ENCODE results near the gene ABHD12B. TPM values are rescaled to one million over a fixed set of nuclear protein-coding genes. Genes with fewer than 3 reads are reported as not detected.

The ABHD12B gene
- total RNA-seq, 2 donors from 2014 or later, result not detected

DNA sequence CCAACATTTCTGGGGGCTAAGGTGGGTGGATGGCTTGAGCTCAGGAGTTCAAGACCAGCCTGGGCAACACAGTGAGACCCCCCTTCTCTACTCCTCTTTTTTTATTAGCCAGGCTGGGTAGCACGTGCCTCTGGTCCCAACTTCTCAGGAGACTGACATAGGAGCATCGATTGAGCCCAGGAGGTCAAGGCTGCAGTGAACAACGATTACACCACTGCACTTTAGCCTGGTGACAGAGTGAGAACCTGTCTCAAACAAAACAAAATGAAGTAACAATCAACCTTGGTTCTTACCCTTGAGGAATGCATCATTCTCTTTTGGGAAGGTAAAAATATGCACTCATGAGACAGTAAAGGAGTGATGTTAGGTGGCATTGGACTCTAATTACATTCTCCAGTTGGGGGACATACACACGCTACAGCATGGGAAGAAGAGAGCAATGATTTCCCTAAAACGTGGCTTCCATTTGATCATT, 37.0 kb upstream of the ABHD12B start:
- no peaks in the 10 kb centered on the region for H3K36me3 ChIP-seq
- no peak overlapping the region for H3K4me3 ChIP-seq
- no peak for TF ChIP-seq CTCF (IDR thresholded peaks at IDR 0.05)
- no peak for TF ChIP-seq POLR2A (IDR thresholded peaks at IDR 0.05)
- TF ChIP-seq POLR2AphosphoS5 (IDR thresholded peaks at IDR 0.05), result no peak
- 87% methylated on average over 5 of the region's 5 CpGs for WGBS
- H3K9me3 ChIP-seq, result no peaks in the 10 kb centered on the region
- H3K4me1 ChIP-seq (replicated peaks), result no peaks in the 10 kb centered on the region
- no peak overlapping the region for H3K27ac ChIP-seq
- intact Hi-C loops (cut with DNase I), result no loop called here
- no peak for DNase-seq (ENCODE audit: low spot score)
- H3K27me3 ChIP-seq (replicated peaks; ENCODE audit: insufficient read depth), result no peaks in the 10 kb centered on the region

- Histone ChIP-seq H3K4me3 (no peak overlapping the region), H3K27ac (no peak overlapping the region), H3K27me3 (replicated peaks; ENCODE audit: insufficient read depth) (no peaks in the 10 kb centered on the region), H3K4me1 (replicated peaks) (no peaks in the 10 kb centered on the region), H3K9me3 (no peaks in the 10 kb centered on the region), H3K36me3 (no peaks in the 10 kb centered on the region)
- no peak for DNase-seq (ENCODE audit: low spot score)
- 42% methylated on average over 2 of the region's 2 CpGs for WGBS
- intact Hi-C loops (cut with DNase I), result no loop called here
- no peak for TF ChIP-seq CTCF (IDR thresholded peaks at IDR 0.05)
- no peak for TF ChIP-seq POLR2A (IDR thresholded peaks at IDR 0.05)
- TF ChIP-seq POLR2AphosphoS5 (IDR thresholded peaks at IDR 0.05), result no peak
These were observed 36.6 kb upstream of the ABHD12B start for GRCh38 chr14:50835280-50835679.

DNA sequence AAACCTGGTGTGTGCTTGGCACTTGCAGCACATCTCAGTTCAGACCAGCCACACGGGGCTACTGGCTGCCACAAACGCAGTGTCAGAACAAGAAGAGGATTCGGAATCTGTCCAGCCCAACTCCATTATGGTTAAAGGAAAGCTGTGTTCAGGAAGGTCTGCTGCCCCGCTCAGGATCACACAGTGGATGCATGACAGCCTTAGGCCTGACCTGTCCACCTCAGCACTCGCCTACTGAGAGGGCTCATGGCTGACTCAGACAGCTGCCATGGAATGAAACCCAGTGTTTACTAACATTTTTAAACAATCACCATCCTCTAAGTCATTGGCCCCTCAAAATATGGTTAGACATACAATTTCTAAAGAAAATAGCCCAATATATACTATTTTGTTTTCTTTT, 35.3 kb upstream of the ABHD12B start:
- TF ChIP-seq POLR2A (IDR thresholded peaks at IDR 0.05) (no peak), CTCF (IDR thresholded peaks at IDR 0.05) (no peak), POLR2AphosphoS5 (IDR thresholded peaks at IDR 0.05) (no peak)
- no peak for DNase-seq (ENCODE audit: low spot score)
- H3K27ac ChIP-seq, result no peak overlapping the region
- intact Hi-C loops (cut with DNase I), result no loop called here
- no peaks in the 10 kb centered on the region for H3K36me3 ChIP-seq
- no peaks in the 10 kb centered on the region for H3K27me3 ChIP-seq (replicated peaks; ENCODE audit: insufficient read depth)
- H3K9me3 ChIP-seq, result no peaks in the 10 kb centered on the region
- H3K4me1 ChIP-seq (replicated peaks), result no peaks in the 10 kb centered on the region
- WGBS, result 95% methylated on average over 5 of the region's 5 CpGs
- H3K4me3 ChIP-seq, result no peak overlapping the region

DNA sequence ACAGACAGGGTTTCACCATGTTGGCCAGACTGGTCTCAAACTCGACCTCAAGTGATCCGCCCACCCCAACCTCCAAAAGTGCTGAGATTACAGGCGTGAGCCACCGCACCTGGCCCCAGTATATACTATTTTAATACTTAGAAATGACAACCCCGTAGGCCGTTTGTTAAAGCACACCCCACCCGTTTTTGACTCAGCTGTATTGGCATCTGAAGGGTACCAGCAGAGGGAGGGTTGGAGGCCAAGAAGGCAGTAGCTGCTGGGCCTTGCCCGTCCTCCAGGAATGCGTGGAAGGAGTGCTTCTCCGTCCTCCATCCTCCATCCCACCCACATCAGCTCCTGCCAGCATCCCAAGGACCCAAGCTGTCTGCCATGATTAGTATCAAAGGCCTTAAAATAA, 34.6 kb upstream of the ABHD12B start:
- intact Hi-C loops (cut with DNase I), result no loop called here
- H3K27ac ChIP-seq, result no peak overlapping the region
- whole genome bisulfite sequencing, result 89% methylated on average over 10 of the region's 10 CpGs

More for the DNA sequence above, 34.6 kb upstream of the ABHD12B start:
- no peak for DNase-seq (ENCODE audit: low spot score)
- Histone ChIP-seq H3K27me3 (replicated peaks; ENCODE audit: insufficient read depth) (no peaks in the 10 kb centered on the region), H3K4me3 (no peak overlapping the region), H3K36me3 (no peaks in the 10 kb centered on the region), H3K9me3 (no peaks in the 10 kb centered on the region), H3K4me1 (replicated peaks) (no peaks in the 10 kb centered on the region)
- TF ChIP-seq POLR2AphosphoS5 (IDR thresholded peaks at IDR 0.05) (no peak), CTCF (IDR thresholded peaks at IDR 0.05) (no peak), POLR2A (IDR thresholded peaks at IDR 0.05) (no peak)

Measured in prostate gland (tissue), 2 donors.